AG09309 (cell line): ENCODE results near the gene POLDIP2.

Experiments used
- DNase-seq: peaks from one replicate; pipeline ENCODE4 v3.0.0-alpha.2; 2010; ENCODE audit warnings: low read depth
- H3K4me3 ChIP-seq: 2 replicates; pipeline ENCODE4 v1.5.1; 2011; ENCODE audit warnings: mild to moderate bottlenecking, low read depth, low read length, moderate library complexity; ENCODE audit not compliant: control insufficient read depth
- TF ChIP-seq, protein P1 (sequence below): IDR thresholded peaks from 2 replicates; pipeline ENCODE4 v1.5.1; 2011; ENCODE audit warnings: mild to moderate bottlenecking, low read depth, low read length, inconsistent platforms; ENCODE audit not compliant: insufficient read depth, control insufficient read depth; ENCODE audit errors: missing control alignments

POLDIP2 gene

DNA sequence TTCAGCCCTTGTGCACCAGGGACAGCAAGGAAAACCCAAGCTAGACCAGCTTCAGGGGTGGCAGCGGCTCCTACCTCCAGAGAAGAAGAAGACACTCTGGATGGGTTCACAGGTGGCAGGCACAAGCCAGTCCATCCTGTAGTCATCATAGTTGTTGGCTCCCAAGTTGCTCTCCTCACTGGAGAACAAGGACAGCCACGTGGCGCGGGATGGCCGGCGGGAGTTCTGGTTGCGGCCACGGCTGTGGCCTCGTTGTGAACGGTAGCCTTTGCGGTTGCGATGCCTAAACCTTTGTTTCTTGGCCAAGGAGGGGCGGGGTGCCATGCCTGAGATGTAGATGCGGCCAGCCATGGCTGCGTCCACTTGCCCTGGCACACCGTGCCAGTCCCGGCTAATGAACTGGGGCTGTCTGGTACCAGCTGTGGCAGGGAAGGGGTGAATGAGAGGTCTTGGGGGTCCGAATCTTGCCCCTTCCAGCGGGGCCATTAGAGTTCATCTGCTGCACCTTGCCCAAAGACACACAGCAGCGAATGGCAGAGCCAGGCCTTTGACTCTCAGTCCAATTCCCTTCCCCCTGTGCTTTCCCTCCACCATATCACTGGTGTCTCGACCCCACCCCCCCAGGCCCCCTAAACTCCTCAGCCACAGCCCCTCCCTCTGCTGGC lies 10.4 kb upstream of the POLDIP2 start:
- DNase-seq, result no peak
- TF ChIP-seq, protein P1, sequence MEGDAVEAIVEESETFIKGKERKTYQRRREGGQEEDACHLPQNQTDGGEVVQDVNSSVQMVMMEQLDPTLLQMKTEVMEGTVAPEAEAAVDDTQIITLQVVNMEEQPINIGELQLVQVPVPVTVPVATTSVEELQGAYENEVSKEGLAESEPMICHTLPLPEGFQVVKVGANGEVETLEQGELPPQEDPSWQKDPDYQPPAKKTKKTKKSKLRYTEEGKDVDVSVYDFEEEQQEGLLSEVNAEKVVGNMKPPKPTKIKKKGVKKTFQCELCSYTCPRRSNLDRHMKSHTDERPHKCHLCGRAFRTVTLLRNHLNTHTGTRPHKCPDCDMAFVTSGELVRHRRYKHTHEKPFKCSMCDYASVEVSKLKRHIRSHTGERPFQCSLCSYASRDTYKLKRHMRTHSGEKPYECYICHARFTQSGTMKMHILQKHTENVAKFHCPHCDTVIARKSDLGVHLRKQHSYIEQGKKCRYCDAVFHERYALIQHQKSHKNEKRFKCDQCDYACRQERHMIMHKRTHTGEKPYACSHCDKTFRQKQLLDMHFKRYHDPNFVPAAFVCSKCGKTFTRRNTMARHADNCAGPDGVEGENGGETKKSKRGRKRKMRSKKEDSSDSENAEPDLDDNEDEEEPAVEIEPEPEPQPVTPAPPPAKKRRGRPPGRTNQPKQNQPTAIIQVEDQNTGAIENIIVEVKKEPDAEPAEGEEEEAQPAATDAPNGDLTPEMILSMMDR, result no peak
- no peak overlapping the region for H3K4me3 ChIP-seq

DNA sequence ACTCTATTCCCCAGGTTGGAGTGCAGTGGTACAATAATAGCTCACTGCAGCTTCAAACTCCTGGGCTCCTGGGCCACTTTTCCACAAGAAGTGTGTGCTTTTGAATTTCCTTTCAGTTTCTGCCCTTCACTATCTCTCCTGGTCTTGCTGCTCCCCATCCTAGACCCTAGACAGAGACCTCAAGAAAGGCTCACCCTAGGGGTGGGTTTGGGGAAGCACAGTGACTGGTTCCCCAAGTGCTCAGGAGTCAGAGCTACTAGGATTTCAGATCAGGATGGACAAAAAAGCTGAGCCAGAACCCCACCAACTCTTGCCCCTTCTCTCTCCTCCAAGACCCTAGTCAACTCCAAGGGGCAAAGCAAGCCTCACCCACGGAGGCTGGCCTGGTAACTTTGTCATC lies 9.3 kb upstream of the POLDIP2 start:
- TF ChIP-seq, protein P1, result no peak
- DNase-seq, result no peak
- H3K4me3 ChIP-seq, result no peak overlapping the region

DNA sequence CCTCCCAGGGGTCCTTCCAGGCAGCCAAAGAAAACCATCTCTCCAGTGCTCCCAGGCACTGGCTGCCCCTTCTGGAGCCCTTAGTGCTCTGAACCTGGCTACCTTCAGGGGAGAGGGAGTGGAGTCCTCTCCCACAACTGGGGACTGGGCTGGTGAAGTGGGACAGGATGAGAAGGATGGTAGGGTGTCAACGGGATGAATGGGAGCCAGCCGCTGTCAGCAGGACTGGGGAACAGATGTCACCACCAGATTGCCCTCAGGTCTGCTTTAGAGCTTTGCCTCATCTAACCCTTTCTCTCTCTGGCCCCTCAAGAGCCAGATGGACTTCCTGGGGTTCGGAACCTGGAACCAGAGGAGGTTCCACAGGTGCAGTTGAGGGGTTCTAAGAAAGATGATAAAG lies 8.2 kb upstream of the POLDIP2 start:
- no peak overlapping the region for H3K4me3 ChIP-seq
- TF ChIP-seq, protein P1, result no peak
- DNase-seq, result no peak

DNA sequence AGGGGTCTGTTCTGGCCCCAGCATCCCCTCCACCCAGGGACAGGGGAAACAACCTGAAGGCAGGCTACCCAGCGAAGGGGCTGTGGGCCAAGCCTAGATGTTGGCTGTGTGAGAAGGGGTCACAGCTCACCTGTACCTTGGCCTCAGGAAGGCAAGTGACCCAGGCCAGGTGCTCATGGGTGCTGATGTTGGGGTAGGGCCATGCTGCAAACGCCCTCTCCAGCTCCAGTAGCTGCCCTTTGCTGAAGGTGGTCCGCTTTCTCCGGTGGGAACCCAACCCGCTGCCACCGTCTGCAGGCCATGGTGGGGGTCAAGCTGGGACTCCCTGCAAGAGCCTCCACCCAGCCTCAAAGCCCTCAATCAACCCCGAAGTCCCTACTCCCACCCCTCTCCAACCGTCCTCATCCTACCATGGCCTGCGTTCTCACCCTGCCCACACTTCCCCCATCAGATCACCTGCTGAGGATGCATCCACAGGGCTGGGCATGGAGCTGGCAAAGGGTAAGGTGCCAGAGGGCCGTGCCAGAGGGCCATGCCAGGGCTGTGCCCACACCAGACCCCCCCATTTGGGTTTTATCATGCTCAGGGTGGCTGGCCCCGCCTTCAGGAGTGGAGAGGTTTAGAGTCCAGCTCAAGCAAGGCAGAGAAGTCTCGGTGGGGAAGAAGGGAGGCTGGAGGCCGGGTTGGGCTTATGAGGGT lies 7.5 kb upstream of the POLDIP2 start, which contains the start of gene SEBOX:
SEBOX (minus strand) TSS at position 535 of the 699 bp plus-strand sequence; CDS start at position 487, 48 bp downstream.
- TF ChIP-seq, protein P1, result no peak
- H3K4me3 ChIP-seq, result no peak within 1 kb of the TSS
- DNase-seq, result no peak

DNA sequence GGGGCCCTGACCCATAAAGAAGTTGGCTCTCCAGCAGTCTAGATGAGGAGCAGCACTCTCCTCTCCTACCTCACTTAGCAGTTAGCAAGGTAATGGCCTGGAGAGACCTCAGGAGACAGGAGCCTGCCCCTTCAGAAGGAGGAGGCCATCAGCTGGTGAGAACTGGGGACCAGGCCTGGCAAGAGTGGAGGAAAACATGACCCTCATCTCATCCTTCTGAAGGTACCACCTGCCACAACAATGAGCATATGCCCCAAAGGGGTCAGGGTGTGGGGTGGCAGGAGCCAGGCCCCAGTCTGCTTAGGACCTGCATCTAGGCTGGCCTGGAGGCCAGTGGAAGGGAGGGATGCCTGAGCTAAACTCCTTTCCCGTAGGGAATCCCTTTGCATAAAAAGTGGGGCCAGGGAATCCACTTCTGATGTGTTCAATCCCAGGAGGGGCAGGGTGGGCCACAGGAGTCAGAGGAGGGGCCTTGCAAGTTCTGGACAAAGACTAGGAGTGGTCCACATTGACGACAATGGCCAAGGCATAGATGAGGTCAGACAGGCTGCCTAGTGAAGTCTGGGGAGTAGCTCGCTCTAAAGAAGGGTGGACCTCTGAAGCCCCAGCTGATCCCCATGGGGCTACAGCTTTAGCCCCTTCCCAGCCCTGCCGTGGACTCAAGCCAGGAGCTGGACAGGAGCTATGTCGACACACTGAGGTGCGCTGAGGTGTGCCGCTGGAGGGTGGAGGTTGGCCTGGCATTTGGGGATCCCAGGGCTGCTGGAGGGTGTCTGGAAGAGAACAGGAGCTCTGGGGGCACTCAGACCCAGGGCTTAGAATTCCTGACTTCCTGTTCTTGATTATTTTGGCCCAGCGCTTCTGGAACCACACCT lies 6.7 kb upstream of the POLDIP2 start:
- TF ChIP-seq, protein P1, result no peak
- H3K4me3 ChIP-seq, result no peak overlapping the region
- no peak for DNase-seq

DNA sequence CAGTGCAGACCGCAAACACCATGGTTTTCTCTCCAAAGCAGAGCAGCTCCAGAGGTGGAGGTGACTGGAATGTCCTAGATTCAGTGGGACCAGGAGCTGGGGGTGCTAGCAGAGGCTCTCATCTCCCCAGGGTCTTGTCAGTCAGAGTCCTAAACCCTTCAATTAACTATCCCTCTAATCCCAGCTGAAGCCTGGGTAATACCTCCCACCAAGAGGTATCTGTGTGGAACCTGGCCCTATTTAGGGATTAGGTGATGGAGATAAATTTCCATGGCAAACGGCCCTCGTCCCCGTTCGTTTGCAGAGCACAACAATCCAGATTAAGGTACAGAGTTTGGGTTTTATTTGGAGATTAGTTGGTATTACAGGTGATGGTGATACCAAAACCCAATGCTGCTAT lies 5.9 kb upstream of the POLDIP2 start:
- no peak for DNase-seq
- TF ChIP-seq, protein P1, result no peak
- no peak overlapping the region for H3K4me3 ChIP-seq
